CD14-positive monocyte (primary cell): ENCODE data around the gene LMBRD1. TPM values are rescaled to one million over a fixed set of nuclear protein-coding genes. Genes with fewer than 3 reads are reported as not detected.

ENCODE experiments used
- DNase-seq, 3 donors: peaks; one replicate each; pipeline ENCODE4 v3.0.0-alpha.2; 2011 to 2022
- H2AFZ ChIP-seq: 2 replicates; pipeline ENCODE4 v1.6.0; 2012; ENCODE audit warnings: mild to moderate bottlenecking, low read depth, low read length, inconsistent platforms; ENCODE audit not compliant: insufficient read depth, poor library complexity, severe bottlenecking
- H3K27ac ChIP-seq, 2 donors: 1 replicate in 1 of 2; 2 replicates in 1 of 2; pipeline ENCODE4 v1.5.1; 2012 to 2013; ENCODE audit warnings: low read length in 2 of 2, control low read depth in 1 of 2, inconsistent platforms in 1 of 2, low read depth in 1 of 2, mild to moderate bottlenecking in 1 of 2
- H3K27me3 ChIP-seq, 2 donors: one replicate each; pipeline versions ENCODE4 v1.6.0 to v1.6.1; 2011 to 2013; ENCODE audit warnings: low read length in 2 of 2; ENCODE audit not compliant: control insufficient read depth in 2 of 2, insufficient read depth in 2 of 2
- H3K36me3 ChIP-seq, 2 donors: replicated peaks in 1 of 2; 1 replicate in 1 of 2; 2 replicates in 1 of 2; pipeline versions ENCODE4 v1.5.1 to v1.6.1; 2012 to 2013; ENCODE audit warnings: low read length in 2 of 2, control low read depth in 1 of 2, inconsistent platforms in 1 of 2, mild to moderate bottlenecking in 1 of 2; ENCODE audit not compliant: insufficient read depth in 2 of 2, control insufficient read depth in 1 of 2
- H3K4me1 ChIP-seq, 2 donors: 1 replicate in 1 of 2; 2 replicates in 1 of 2; pipeline versions ENCODE4 v1.5.1 to v1.6.1; 2012 to 2013; ENCODE audit warnings: low read length in 2 of 2, control low read depth in 1 of 2, inconsistent platforms in 1 of 2, mild to moderate bottlenecking in 1 of 2, moderate library complexity in 1 of 2; ENCODE audit not compliant: insufficient read depth in 2 of 2, control insufficient read depth in 1 of 2
- H3K4me2 ChIP-seq: replicated peaks from 2 replicates; pipeline ENCODE3; 2012; ENCODE audit warnings: low read length, moderate library complexity, mild to moderate bottlenecking; ENCODE audit not compliant: poor library complexity, severe bottlenecking; ENCODE audit errors: extremely low read depth
- H3K4me3 ChIP-seq, 3 experiments: fragments of 200-600 bp in 1 of 3; sonication (generic) in 1 of 3; replicated peaks in 1 of 3; 1 replicate in 2 of 3; 2 replicates in 1 of 3; pipeline ENCODE4 v1.5.1; 2011 to 2013; ENCODE audit warnings: low read length in 3 of 3, mild to moderate bottlenecking in 3 of 3, control low read depth in 2 of 3, low read depth in 2 of 3, inconsistent platforms in 1 of 3, moderate library complexity in 1 of 3
- H3K79me2 ChIP-seq: 2 replicates; pipeline ENCODE4 v1.6.0; 2012; ENCODE audit warnings: mild to moderate bottlenecking, control low read depth, inconsistent platforms, low read length, moderate library complexity; ENCODE audit not compliant: insufficient read depth
- H3K9ac ChIP-seq: 2 replicates; pipeline ENCODE4 v1.6.0; 2017; ENCODE audit warnings: low read length, mild to moderate bottlenecking; ENCODE audit not compliant: insufficient read depth, poor library complexity, severe bottlenecking
- H3K9me3 ChIP-seq, 2 donors: replicated peaks in 1 of 2; 1 replicate in 1 of 2; 2 replicates in 1 of 2; pipeline versions ENCODE4 v1.5.1 to v1.6.1; 2012 to 2013; ENCODE audit warnings: low read length in 2 of 2, control low read depth in 1 of 2; ENCODE audit not compliant: control insufficient read depth in 1 of 2, insufficient read depth in 1 of 2
- H4K20me1 ChIP-seq: 2 replicates; pipeline ENCODE4 v1.6.0; 2012; ENCODE audit warnings: mild to moderate bottlenecking, low read length, control low read depth, moderate library complexity; ENCODE audit not compliant: insufficient read depth
- H3K27ac Mint-ChIP-seq, 7 donors: one replicate each; pipeline ENCODE4 v1.8.0; 2020; ENCODE audit warnings: mild to moderate bottlenecking in 7 of 7, mixed read lengths in 7 of 7, moderate library complexity in 6 of 7, inconsistent platforms in 2 of 7
- H3K27me3 Mint-ChIP-seq, 3 donors: one replicate each; pipeline ENCODE4 v1.8.0; 2021 to 2022; ENCODE audit warnings: low read depth in 3 of 3, mild to moderate bottlenecking in 3 of 3, mixed read lengths in 3 of 3, moderate library complexity in 3 of 3, inconsistent platforms in 1 of 3
- H3K36me3 Mint-ChIP-seq, 2 donors: one replicate each; pipeline ENCODE4 v1.8.0; 2020; ENCODE audit warnings: mixed read lengths in 2 of 2, inconsistent platforms in 1 of 2, mild to moderate bottlenecking in 1 of 2
- H3K4me1 Mint-ChIP-seq: one replicate; pipeline ENCODE4 v1.8.0; 2020; ENCODE audit warnings: mild to moderate bottlenecking, mixed read lengths
- H3K4me3 Mint-ChIP-seq, 2 donors: one replicate each; pipeline ENCODE4 v1.8.0; 2020; ENCODE audit warnings: mild to moderate bottlenecking in 2 of 2, mixed read lengths in 2 of 2, moderate library complexity in 1 of 2
- H3K9me3 Mint-ChIP-seq, 7 donors: one replicate each; pipeline ENCODE4 v1.8.0; 2020 to 2022; ENCODE audit warnings: mixed read lengths in 7 of 7, mild to moderate bottlenecking in 6 of 7, moderate library complexity in 6 of 7, inconsistent platforms in 2 of 7
- CTCF ChIP-seq: fragments of 200-600 bp; IDR thresholded peaks from one replicate; pipeline ENCODE4 v1.8.0; 2022; ENCODE audit warnings: antibody characterized with exemption, mild to moderate bottlenecking
- WGBS: methylation state at CpG from one replicate; pipeline ENCODE4 v1.1.5; 2013; ENCODE audit warnings: missing lambda C conversion rate; ENCODE audit not compliant: insufficient coverage; 5-methylcytosine and 5-hydroxymethylcytosine counted together
- intact Hi-C, 2 donors: fragments of 100-400 bp; cut with micrococcal nuclease; formaldehyde crosslinking; loops; one replicate each; pipeline versions ENCODE4 v1.15.0 to v1.15.1; 2023
- polyA plus RNA-seq, 3 donors: library from polyadenylated mRNA; depleted of rRNA in 1 of 3; unstranded in 2 of 3; stranded (reverse) in 1 of 3; fragments of 300-500 nt in 2 of 3; fragments of >200 nt in 1 of 3; fragmentation: Illumina TruSeq in 2 of 3; gene quantifications; 1 replicate in 2 of 3; 2 replicates in 1 of 3; pipeline ENCODE4 v1.2.3, GENCODE V29; 2012 to 2021

The LMBRD1 gene
- polyA plus RNA-seq, 3 donors, result 24.7 to 71.6 (median 64.2) TPM

GRCh38 chr6:69761853-69762252 is 35.0 kb downstream of the LMBRD1 start:
- no peak for TF ChIP-seq CTCF
- intact Hi-C loops, result no loop called here
- Histone ChIP-seq H3K9me3 (no peaks in the 10 kb centered on the region), H3K27me3 (no peaks in the 10 kb centered on the region), H3K27ac (no peak overlapping the region), H3K79me2 (peaks cover 8% of the 10 kb centered on the region), H3K4me3 (no peak overlapping the region), H3K36me3 (peaks cover 0 to 5% of the 10 kb centered on the region in 2 donors), H2AFZ (no peak overlapping the region), H3K4me2 (no peak overlapping the region), H4K20me1 (peaks cover 80% of the 10 kb centered on the region), H3K9ac (no peak overlapping the region), H3K4me1 (no peaks in the 10 kb centered on the region)
- Mint-ChIP-seq H3K27me3 (no peaks in the 10 kb centered on the region), H3K9me3 (peaks cover 0 to 2% (median 0%) of the 10 kb centered on the region in 7 donors), H3K27ac (no peak overlapping the region), H3K36me3 (peaks cover 5 to 17% of the 10 kb centered on the region in 2 donors), H3K4me1 (no peaks in the 10 kb centered on the region), H3K4me3 (no peak overlapping the region)
- no peak for DNase-seq
- no CpG with 5 or more reads among the region's 2 CpGs for WGBS

GRCh38 chr6:69758214-69758613 is 38.6 kb downstream of the LMBRD1 start:
- Histone ChIP-seq H3K27ac (no peak overlapping the region), H3K4me2 (no peak overlapping the region), H3K9ac (no peak overlapping the region), H3K27me3 (no peaks in the 10 kb centered on the region), H3K79me2 (peaks cover 23% of the 10 kb centered on the region), H2AFZ (no peak overlapping the region), H3K4me3 (no peak overlapping the region), H3K9me3 (peaks cover 0 to 5% of the 10 kb centered on the region in 2 donors), H3K36me3 (peaks cover 0 to 9% of the 10 kb centered on the region in 2 donors), H4K20me1 (peaks cover 92% of the 10 kb centered on the region), H3K4me1 (no peaks in the 10 kb centered on the region)
- Mint-ChIP-seq H3K36me3 (peaks cover 10 to 28% of the 10 kb centered on the region in 2 donors), H3K27me3 (no peaks in the 10 kb centered on the region), H3K9me3 (peaks cover 0 to 10% (median 6%) of the 10 kb centered on the region in 7 donors), H3K4me1 (no peaks in the 10 kb centered on the region), H3K27ac (no peak overlapping the region), H3K4me3 (no peak overlapping the region)
- no peak for TF ChIP-seq CTCF
- 0% methylated on average over 1 of the region's 1 CpG for WGBS
- no peak for DNase-seq
- intact Hi-C loops, result no loop called here
